Natural killer cell (primary cell): Measurements from ENCODE around the gene MUC2. TPM values are rescaled to one million over a fixed set of nuclear protein-coding genes. Genes with fewer than 3 reads are reported as not detected.

ENCODE experiments used
- ATAC-seq, 3 donors: fragments of 150-1000 bp in 2 of 3; fragments of 200-7000 bp in 1 of 3; cut with Tn5 transposase; 1 replicate in 1 of 3; 2 replicates in 2 of 3; pipeline ENCODE4 v1.10.0; 2021; ENCODE audit warnings: mild to moderate bottlenecking in 2 of 3, moderate library complexity in 2 of 3
- DNase-seq, 2 donors: peaks; one replicate each; pipeline versions ENCODE4 v3.0.0 to v3.0.0-alpha.2; 2013 to 2021; ENCODE audit warnings: mixed read lengths in 1 of 2
- H3K27ac ChIP-seq: one replicate; pipeline ENCODE4 v1.5.1; 2013; ENCODE audit warnings: mild to moderate bottlenecking, low read length
- H3K27me3 ChIP-seq: one replicate; pipeline ENCODE4 v1.6.1; 2013; ENCODE audit warnings: low read length; ENCODE audit not compliant: control insufficient read depth, insufficient read depth
- H3K36me3 ChIP-seq: one replicate; pipeline ENCODE4 v1.6.1; 2013; ENCODE audit warnings: low read length; ENCODE audit not compliant: control insufficient read depth, insufficient read depth
- H3K4me1 ChIP-seq: one replicate; pipeline ENCODE4 v1.6.1; 2013; ENCODE audit warnings: low read length; ENCODE audit not compliant: control insufficient read depth, insufficient read depth
- H3K4me3 ChIP-seq: one replicate; pipeline ENCODE4 v1.5.1; 2013; ENCODE audit warnings: low read length
- H3K9me3 ChIP-seq: one replicate; pipeline ENCODE4 v1.6.1; 2013; ENCODE audit warnings: low read length; ENCODE audit not compliant: control insufficient read depth, insufficient read depth
- H3K27ac Mint-ChIP-seq, 2 donors: one replicate each; pipeline ENCODE4 v1.8.0; 2022; ENCODE audit warnings: mild to moderate bottlenecking in 2 of 2, mixed read lengths in 2 of 2, moderate library complexity in 1 of 2
- H3K27me3 Mint-ChIP-seq, 2 donors: one replicate each; pipeline ENCODE4 v1.8.0; 2022; ENCODE audit warnings: low read depth in 2 of 2, mixed read lengths in 2 of 2
- H3K36me3 Mint-ChIP-seq: one replicate; pipeline ENCODE4 v1.8.0; 2022; ENCODE audit warnings: mixed read lengths
- H3K4me1 Mint-ChIP-seq, 2 donors: one replicate each; pipeline ENCODE4 v1.8.0; 2022; ENCODE audit warnings: mixed read lengths in 2 of 2
- H3K4me3 Mint-ChIP-seq: one replicate; pipeline ENCODE4 v1.8.0; 2022; ENCODE audit warnings: mild to moderate bottlenecking, moderate library complexity, mixed read lengths
- H3K9me3 Mint-ChIP-seq, 2 donors: one replicate each; pipeline ENCODE4 v1.8.0; 2022; ENCODE audit warnings: mixed read lengths in 2 of 2
- WGBS: methylation state at CpG from one replicate; pipeline ENCODE4 v1.1.7; 2013; ENCODE audit warnings: missing lambda C conversion rate; ENCODE audit not compliant: insufficient coverage; 5-methylcytosine and 5-hydroxymethylcytosine counted together
- intact Hi-C: fragments of 100-400 bp; cut with micrococcal nuclease; formaldehyde crosslinking; loops from one replicate; pipeline ENCODE4 v1.14.2; 2022
- total RNA-seq, 4 donors: library from RNA; stranded (reverse); fragments of 120-200 nt in 1 of 4; gene quantifications; one replicate each; pipeline versions ENCODE4 v1.2.3 to v1.2.4, GENCODE V29; 2013 to 2022
- TF ChIP-seq, protein P1 (sequence below): fragments of 200-600 bp; IDR thresholded peaks from one replicate; pipeline ENCODE4 v1.8.0; 2022; ENCODE audit warnings: antibody characterized with exemption

MUC2 gene
- total RNA-seq, 3 donors from 2014 or later (not counting 1 experiment from before 2014, with no cell fraction given): not detected

DNA sequence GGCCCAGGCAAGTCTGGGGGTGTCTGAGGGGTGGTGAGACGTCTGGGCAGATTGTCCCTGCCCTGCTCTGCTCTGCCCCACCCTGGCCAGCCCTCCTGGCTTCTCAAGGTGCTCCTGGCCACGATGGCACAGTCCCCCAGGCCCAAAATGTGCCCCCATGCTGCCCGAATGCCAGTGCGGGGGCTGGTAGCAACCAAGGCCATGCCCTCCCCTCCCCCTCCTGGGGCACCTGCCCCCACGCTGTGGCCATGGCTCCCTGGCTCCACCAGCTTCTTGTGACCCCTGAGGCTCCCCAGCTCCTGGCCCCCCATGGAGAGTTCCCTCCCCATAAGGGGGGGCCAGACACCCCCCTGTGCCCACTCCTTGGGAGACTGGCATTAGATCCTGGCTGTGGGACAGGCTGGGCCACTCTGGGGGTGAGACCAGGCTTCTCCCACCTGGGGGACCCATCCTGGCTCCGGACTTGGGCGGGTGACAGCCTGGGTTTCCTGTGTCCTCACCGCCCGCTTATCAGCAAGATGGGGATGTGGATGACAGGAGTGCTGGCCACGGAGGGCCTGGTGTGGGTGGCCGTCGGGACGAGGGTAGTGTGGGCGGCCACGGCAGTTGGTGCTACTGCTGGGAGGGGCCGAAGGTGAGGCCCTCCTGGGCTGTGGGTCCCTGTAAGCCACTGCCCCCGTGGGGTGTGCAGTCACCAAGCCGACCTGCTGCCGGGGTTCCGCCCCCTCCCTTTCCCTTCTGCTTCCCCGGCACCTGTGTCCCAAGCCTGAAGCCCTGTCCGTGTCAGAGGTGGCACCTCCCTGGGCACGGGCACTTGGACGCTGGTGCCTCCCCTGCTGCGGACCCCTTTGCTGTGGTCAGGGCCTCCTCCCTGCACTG, 22.3 kb upstream of the MUC2 start:
- Histone ChIP-seq H3K27me3 (peaks cover 5% of the 10 kb centered on the region), H3K4me3 (no peak overlapping the region), H3K36me3 (no peaks in the 10 kb centered on the region), H3K9me3 (no peaks in the 10 kb centered on the region), H3K27ac (no peak overlapping the region), H3K4me1 (peaks cover 8% of the 10 kb centered on the region)
- DNase-seq (no peak), ATAC-seq (no peak)
- WGBS: 80% methylated on average over 25 of the region's 25 CpGs
- H3K9me3 Mint-ChIP-seq: no peaks in the 10 kb centered on the region
- no peak overlapping the region for H3K27ac Mint-ChIP-seq
- peaks cover 4 to 5% of the 10 kb centered on the region in 2 donors for H3K4me1 Mint-ChIP-seq
- H3K27me3 Mint-ChIP-seq: peaks cover 0 to 7% of the 10 kb centered on the region in 2 donors
- no peaks in the 10 kb centered on the region for H3K36me3 Mint-ChIP-seq
- intact Hi-C loops: no loop called here
- TF ChIP-seq, protein P1, sequence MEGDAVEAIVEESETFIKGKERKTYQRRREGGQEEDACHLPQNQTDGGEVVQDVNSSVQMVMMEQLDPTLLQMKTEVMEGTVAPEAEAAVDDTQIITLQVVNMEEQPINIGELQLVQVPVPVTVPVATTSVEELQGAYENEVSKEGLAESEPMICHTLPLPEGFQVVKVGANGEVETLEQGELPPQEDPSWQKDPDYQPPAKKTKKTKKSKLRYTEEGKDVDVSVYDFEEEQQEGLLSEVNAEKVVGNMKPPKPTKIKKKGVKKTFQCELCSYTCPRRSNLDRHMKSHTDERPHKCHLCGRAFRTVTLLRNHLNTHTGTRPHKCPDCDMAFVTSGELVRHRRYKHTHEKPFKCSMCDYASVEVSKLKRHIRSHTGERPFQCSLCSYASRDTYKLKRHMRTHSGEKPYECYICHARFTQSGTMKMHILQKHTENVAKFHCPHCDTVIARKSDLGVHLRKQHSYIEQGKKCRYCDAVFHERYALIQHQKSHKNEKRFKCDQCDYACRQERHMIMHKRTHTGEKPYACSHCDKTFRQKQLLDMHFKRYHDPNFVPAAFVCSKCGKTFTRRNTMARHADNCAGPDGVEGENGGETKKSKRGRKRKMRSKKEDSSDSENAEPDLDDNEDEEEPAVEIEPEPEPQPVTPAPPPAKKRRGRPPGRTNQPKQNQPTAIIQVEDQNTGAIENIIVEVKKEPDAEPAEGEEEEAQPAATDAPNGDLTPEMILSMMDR: no peak
- no peak overlapping the region for H3K4me3 Mint-ChIP-seq

DNA sequence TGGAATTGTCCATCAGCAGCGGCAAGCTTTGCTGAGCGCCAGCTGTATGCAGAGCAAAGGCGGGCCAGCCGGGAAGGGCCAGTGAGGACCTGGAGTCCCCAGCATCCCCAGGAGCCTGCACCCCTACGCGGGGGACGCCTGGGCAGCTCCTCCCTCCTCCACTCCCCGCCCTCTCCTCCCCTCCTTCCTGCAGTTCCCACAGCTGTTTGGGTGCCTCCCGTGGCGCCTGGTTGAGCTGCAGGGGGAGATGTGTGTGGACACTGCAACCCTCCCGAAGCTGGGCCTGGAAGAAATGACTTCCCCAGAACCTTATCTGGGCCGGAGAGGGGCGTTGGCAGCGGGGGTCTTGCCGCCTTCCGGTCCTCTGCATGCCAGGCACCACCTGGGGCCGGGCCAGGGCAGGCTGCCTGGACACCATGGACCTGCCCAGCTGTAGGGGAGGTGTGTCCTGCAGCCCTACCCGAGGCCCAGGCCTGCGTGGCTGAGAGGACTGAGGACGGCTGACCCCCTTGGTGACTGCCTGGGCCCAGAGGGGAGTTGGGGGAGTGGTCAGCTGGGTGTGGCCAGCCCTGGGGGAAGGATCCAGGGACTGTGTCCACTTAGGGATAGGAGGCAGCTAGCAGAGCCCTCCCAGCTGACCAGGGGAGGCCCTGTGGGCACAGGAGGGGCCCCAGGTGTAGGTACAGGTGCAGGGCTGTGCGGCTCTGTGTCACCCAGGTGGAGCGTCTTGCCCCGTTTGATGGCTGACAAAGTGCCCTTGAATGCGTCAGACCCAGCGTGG, 21.4 kb upstream of the MUC2 start:
- TF ChIP-seq, protein P1: no peak
- Histone ChIP-seq H3K4me1 (peaks cover 8% of the 10 kb centered on the region), H3K4me3 (no peak overlapping the region), H3K9me3 (no peaks in the 10 kb centered on the region), H3K27me3 (peaks cover 5% of the 10 kb centered on the region), H3K36me3 (no peaks in the 10 kb centered on the region), H3K27ac (no peak overlapping the region)
- no peak overlapping the region for H3K4me3 Mint-ChIP-seq
- H3K27me3 Mint-ChIP-seq: peaks cover 0 to 13% of the 10 kb centered on the region in 2 donors
- H3K36me3 Mint-ChIP-seq: no peaks in the 10 kb centered on the region
- H3K9me3 Mint-ChIP-seq: no peaks in the 10 kb centered on the region
- WGBS: 79% methylated on average over 24 of the region's 25 CpGs
- intact Hi-C loops: no loop called here
- H3K27ac Mint-ChIP-seq: no peak overlapping the region
- peaks cover 4 to 5% of the 10 kb centered on the region in 2 donors for H3K4me1 Mint-ChIP-seq
- DNase-seq (no peak), ATAC-seq (no peak)

DNA sequence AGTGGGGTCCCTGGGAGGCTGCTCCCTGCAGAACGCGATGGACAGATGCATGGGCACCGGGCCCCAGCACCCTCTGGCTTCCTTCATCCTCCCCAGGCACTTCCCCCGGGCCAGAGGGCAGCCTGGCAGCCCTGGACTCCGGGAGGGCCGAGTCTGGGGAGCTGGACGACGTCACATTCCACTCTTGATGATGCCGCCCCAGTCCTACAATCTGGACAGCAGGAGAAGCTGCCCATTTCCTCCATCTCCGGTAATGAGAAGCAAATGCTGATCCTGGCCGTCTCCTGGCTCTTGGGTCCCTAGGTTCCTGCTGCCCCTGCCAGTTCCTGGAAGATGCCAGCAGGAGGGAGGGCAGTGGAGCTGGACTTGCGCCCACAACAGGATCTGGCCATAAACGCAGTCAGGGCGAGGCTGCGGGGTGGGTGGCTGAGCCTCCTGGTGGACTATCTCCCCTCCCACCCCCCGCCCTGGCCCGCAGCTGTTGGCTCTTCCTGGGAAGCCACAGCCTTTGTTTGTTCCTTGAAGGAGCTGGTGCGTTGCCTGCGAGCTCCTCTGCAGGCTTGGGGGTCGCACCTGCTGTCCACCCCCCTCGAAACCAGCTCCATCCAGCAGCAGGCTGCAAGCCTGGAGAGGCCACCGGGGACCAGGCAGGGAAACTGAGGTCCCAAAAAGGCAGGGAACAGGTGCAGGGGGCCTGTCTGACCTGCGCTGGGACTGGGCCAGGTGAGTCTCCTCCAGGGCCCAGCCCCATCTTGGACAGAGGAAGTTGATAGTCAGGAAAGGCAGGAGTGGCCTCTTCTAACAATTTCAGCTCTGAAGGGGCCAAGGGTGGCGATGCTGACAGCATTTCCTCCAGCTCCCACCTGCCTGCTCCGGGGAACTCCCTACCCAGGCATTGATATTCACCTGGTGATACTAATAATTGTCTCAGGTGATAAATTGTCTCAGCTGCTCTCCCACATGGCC, 20.2 kb upstream of the MUC2 start:
- Mint-ChIP-seq H3K27me3 (peaks cover 5 to 13% of the 10 kb centered on the region in 2 donors), H3K36me3 (no peaks in the 10 kb centered on the region), H3K9me3 (no peaks in the 10 kb centered on the region), H3K27ac (no peak overlapping the region), H3K4me3 (no peak overlapping the region), H3K4me1 (peaks cover 4 to 5% of the 10 kb centered on the region in 2 donors)
- no peaks in the 10 kb centered on the region for H3K36me3 ChIP-seq
- intact Hi-C loops: no loop called here
- no peak overlapping the region for H3K27ac ChIP-seq
- no peaks in the 10 kb centered on the region for H3K9me3 ChIP-seq
- TF ChIP-seq, protein P1: no peak
- peaks cover 8% of the 10 kb centered on the region for H3K4me1 ChIP-seq
- ATAC-seq (no peak), DNase-seq (no peak)
- WGBS: 83% methylated on average over 25 of the region's 25 CpGs
- H3K27me3 ChIP-seq: peaks cover 5% of the 10 kb centered on the region
- H3K4me3 ChIP-seq: no peak overlapping the region
